HepG2 (cell line): ENCODE measurements around the gene WIPF2. TPM values are rescaled to one million over a fixed set of nuclear protein-coding genes. Genes with fewer than 3 reads are reported as not detected.

Source experiments
- EP300 ChIP-seq, 3 experiments: sonication (generic) in 1 of 3; formaldehyde crosslinking in 1 of 3; IDR thresholded peaks; 2 replicates each; pipeline versions ENCODE4 v1.5.1 to v1.6.1; 2011 to 2020; ENCODE audit warnings: low read depth in 2 of 3, low read length in 2 of 3, borderline replicate concordance in 1 of 3, improper control_type of control experiment in 1 of 3, mild to moderate bottlenecking in 1 of 3, missing genetic modification reagents in 1 of 3, moderate library complexity in 1 of 3
- FOXM1 ChIP-seq: sonication (generic); formaldehyde crosslinking; IDR thresholded peaks from 2 replicates; pipeline ENCODE4 v1.5.0; 2020; ENCODE audit warnings: missing genetic modification reagents
- HCFC1 ChIP-seq: fragments of 150-350 bp; IDR thresholded peaks from 2 replicates; pipeline ENCODE4 v1.6.1; 2014; ENCODE audit warnings: low read depth, low read length
- HMG20B ChIP-seq: conservative IDR thresholded peaks from 2 replicates; pipeline ENCODE4 v1.6.1; 2016; ENCODE audit warnings: missing genetic modification reagents, missing compliant biosample characterization
- HOXA5 ChIP-seq: sonication (generic); formaldehyde crosslinking; IDR thresholded peaks from 2 replicates; pipeline ENCODE4 v1.4.0; 2020; ENCODE audit warnings: missing genetic modification reagents
- NCOA1 ChIP-seq: sonication (generic); formaldehyde crosslinking; IDR thresholded peaks from 2 replicates; pipeline ENCODE4 v1.9.0; 2021; ENCODE audit warnings: missing genetic modification reagents
- PAF1 ChIP-seq: IDR thresholded peaks from 2 replicates; pipeline ENCODE4 v1.6.1; 2016; ENCODE audit warnings: missing genetic modification reagents, missing compliant biosample characterization
- RBM22 ChIP-seq: fragments of 200-400 bp; formaldehyde crosslinking; optimal IDR thresholded peaks from 2 replicates; pipeline ENCODE3; 2017; ENCODE audit warnings: mild to moderate bottlenecking, low read length, moderate library complexity
- TRIM22 ChIP-seq: fragments of 450-650 bp; IDR thresholded peaks from 2 replicates; pipeline ENCODE4 v1.6.1; 2017
- ZBTB42 ChIP-seq: sonication (generic); formaldehyde crosslinking; IDR thresholded peaks from 2 replicates; pipeline ENCODE4 v1.5.0; 2020; ENCODE audit warnings: mild to moderate bottlenecking, missing genetic modification reagents
- ZHX1 ChIP-seq: sonication (generic); formaldehyde crosslinking; IDR thresholded peaks from 2 replicates; pipeline ENCODE4 v1.8.1; 2022; ENCODE audit warnings: low read depth, mild to moderate bottlenecking, missing genetic modification reagents
- ZNF136 ChIP-seq: sonication (generic); formaldehyde crosslinking; IDR thresholded peaks from 2 replicates; pipeline ENCODE4 v1.8.1; 2022; ENCODE audit warnings: low read depth, mild to moderate bottlenecking, moderate library complexity, missing genetic modification reagents
- ZNF441 ChIP-seq: sonication (generic); formaldehyde crosslinking; IDR thresholded peaks from 2 replicates; pipeline ENCODE4 v1.7.0; 2021; ENCODE audit warnings: missing genetic modification reagents, borderline replicate concordance
- ZNF501 ChIP-seq: sonication (generic); formaldehyde crosslinking; IDR thresholded peaks from 2 replicates; pipeline ENCODE4 v1.5.1; 2020; ENCODE audit warnings: mild to moderate bottlenecking, moderate library complexity, missing genetic modification reagents
- ZNF768 ChIP-seq: sonication (generic); formaldehyde crosslinking; IDR thresholded peaks from 2 replicates; pipeline ENCODE4 v1.4.0; 2020; ENCODE audit warnings: missing genetic modification reagents
- polyA plus RNA-seq, 8 experiments: library from polyadenylated mRNA; depleted of rRNA in 3 of 8; stranded (reverse) in 7 of 8; unstranded in 1 of 8; fragments of >200 nt; fragmentation: Illumina TruSeq in 4 of 8; extraction: Trizol in 4 of 8; gene quantifications; 2 replicates each; pipeline versions ENCODE4 v1.2.1 to v1.2.3, GENCODE V29; 2011 to 2016; ENCODE audit warnings: low read depth in 4 of 8, missing spikeins in 1 of 8, mixed read lengths in 1 of 8; ENCODE audit not compliant: insufficient read depth in 1 of 8
- total RNA-seq, 5 experiments: library from RNA; depleted of rRNA; stranded (reverse); fragments of >200 nt; fragmentation: Illumina TruSeq; extraction: Trizol; gene quantifications; 2 replicates each; pipeline ENCODE4 v1.2.3, GENCODE V29; 2016; ENCODE audit warnings: low read depth in 1 of 5
- TF ChIP-seq, protein P1 (sequence below): IDR thresholded peaks from 2 replicates; pipeline ENCODE4 v1.6.1; 2012; ENCODE audit warnings: low read length, improper control_type of control experiment
- TF ChIP-seq, protein P2 (sequence below): sonication (generic); formaldehyde crosslinking; IDR thresholded peaks from 2 replicates; pipeline ENCODE4 v1.8.0; 2022; ENCODE audit warnings: low read depth, missing genetic modification reagents

The WIPF2 gene
- total and polyA plus RNA-seq, 2 of the 13 experiments (the other 11 are each of a cell fraction or from before 2014, with no cell fraction given): 7.2 to 10.8 TPM

DNA sequence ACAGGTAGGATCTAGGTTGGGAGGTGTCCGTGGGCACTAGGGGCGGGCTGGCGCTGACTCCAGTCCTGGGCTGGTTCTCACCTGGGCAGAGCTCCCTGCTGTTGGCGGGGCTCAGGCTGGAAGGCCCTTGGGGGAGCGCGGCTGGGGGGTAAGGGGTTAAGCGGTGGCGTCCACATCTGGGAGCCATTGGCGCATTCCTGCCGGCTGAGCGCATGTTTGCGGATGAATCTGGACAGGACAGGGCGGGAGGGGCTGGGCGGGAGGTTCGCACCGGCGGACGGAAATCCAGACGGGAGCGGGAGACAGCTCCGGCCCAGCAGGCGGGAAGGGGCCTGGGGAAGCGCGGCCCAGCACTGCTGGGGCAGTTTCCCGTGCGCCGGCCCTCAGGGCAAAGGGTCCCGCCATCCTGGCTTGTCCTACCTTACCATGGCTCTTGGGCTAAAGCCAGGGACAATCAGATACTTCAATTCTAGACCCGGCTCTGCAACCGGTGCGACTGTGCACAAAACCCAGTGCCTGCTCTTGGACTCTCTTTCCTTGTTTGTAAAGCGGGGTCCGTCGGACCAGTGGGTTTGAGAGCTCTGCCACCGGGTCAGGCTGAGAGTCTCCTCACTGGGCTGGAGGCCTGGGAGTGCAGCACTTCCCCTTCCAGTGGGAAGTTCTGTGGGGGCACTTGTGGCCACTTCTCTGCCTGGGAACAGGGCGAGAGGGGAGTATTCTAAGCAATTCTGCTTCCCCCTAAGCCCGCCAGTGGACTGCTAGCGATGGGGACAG lies 97.7 kb downstream of the WIPF2 start (continued):
- TF ChIP-seq ZHX1 (no peak), FOXM1 (CRISPR knock-in tag) (no peak), ZNF136 (CRISPR knock-in tag) (no peak), EP300 (IDR thresholded peaks at IDR 0.05; ENCODE audit: low read depth in 2 of 2, low read length in 2 of 2) (peak in 1 of 2 experiments; percentile 31; a peak in 2 of 4 replicates), EP300 (CRISPR knock-in tag; IDR thresholded peaks at IDR 0.05; ENCODE audit: borderline replicate concordance) (0 out of 2 replicates have a peak, but pooled peaks have one; percentile 34), ZBTB42 (peak; percentile 99), HOXA5 (CRISPR knock-in tag) (peak; percentile 64; the same call in 1 of the 2 replicates), ZNF441 (CRISPR knock-in tag) (no peak; the same call in 1 of the 2 replicates), TRIM22 (no peak), PAF1 (CRISPR knock-in tag) (no peak), HCFC1 (no peak), RBM22 (no peak), ZNF768 (CRISPR knock-in tag) (peak; percentile 73; the same call in 1 of the 2 replicates), ZNF501 (CRISPR knock-in tag) (peak; percentile 53; the same call in 1 of the 2 replicates), HMG20B (CRISPR knock-in tag) (peak; percentile 74), NCOA1 (CRISPR knock-in tag) (no peak)
- TF ChIP-seq, protein P1, sequence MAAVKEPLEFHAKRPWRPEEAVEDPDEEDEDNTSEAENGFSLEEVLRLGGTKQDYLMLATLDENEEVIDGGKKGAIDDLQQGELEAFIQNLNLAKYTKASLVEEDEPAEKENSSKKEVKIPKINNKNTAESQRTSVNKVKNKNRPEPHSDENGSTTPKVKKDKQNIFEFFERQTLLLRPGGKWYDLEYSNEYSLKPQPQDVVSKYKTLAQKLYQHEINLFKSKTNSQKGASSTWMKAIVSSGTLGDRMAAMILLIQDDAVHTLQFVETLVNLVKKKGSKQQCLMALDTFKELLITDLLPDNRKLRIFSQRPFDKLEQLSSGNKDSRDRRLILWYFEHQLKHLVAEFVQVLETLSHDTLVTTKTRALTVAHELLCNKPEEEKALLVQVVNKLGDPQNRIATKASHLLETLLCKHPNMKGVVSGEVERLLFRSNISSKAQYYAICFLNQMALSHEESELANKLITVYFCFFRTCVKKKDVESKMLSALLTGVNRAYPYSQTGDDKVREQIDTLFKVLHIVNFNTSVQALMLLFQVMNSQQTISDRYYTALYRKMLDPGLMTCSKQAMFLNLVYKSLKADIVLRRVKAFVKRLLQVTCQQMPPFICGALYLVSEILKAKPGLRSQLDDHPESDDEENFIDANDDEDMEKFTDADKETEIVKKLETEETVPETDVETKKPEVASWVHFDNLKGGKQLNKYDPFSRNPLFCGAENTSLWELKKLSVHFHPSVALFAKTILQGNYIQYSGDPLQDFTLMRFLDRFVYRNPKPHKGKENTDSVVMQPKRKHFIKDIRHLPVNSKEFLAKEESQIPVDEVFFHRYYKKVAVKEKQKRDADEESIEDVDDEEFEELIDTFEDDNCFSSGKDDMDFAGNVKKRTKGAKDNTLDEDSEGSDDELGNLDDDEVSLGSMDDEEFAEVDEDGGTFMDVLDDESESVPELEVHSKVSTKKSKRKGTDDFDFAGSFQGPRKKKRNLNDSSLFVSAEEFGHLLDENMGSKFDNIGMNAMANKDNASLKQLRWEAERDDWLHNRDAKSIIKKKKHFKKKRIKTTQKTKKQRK: no peak
- TF ChIP-seq, protein P2, sequence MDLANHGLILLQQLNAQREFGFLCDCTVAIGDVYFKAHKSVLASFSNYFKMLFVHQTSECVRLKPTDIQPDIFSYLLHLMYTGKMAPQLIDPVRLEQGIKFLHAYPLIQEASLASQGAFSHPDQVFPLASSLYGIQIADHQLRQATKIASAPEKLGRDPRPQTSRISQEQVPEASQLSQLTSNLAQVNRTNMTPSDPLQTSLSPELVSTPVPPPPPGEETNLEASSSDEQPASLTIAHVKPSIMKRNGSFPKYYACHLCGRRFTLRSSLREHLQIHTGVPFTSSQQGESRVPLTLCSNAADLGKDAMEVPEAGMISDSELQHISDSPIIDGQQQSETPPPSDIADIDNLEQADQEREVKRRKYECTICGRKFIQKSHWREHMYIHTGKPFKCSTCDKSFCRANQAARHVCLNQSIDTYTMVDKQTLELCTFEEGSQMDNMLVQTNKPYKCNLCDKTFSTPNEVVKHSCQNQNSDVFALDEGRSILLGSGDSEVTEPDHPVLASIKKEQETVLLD (CRISPR knock-in tag): peak; percentile 35
